Neural crest cell (in vitro differentiated cells): ENCODE measurements around the gene MAP4K2. TPM values are rescaled to one million over a fixed set of nuclear protein-coding genes. Genes with fewer than 3 reads are reported as not detected.

Source experiments
- DNase-seq: peaks from one replicate; pipeline ENCODE4 v3.0.0; 2021; ENCODE audit warnings: low read depth, mixed read lengths, low spot score
- H3K27ac Mint-ChIP-seq: one replicate; pipeline ENCODE4 v1.8.0; 2021; ENCODE audit warnings: mild to moderate bottlenecking, mixed read lengths; ENCODE audit not compliant: unreplicated experiment
- H3K27me3 Mint-ChIP-seq: 2 replicates; pipeline ENCODE4 v1.8.0; 2021; ENCODE audit warnings: low read depth, mild to moderate bottlenecking, mixed read lengths
- H3K36me3 Mint-ChIP-seq: 2 replicates; pipeline ENCODE4 v1.8.0; 2021; ENCODE audit warnings: low read depth, mild to moderate bottlenecking, mixed read lengths
- H3K4me1 Mint-ChIP-seq: 2 replicates; pipeline ENCODE4 v1.8.0; 2021; ENCODE audit warnings: mixed read lengths
- H3K4me3 Mint-ChIP-seq: one replicate; pipeline ENCODE4 v1.8.0; 2021; ENCODE audit warnings: mild to moderate bottlenecking, mixed read lengths
- H3K9me3 Mint-ChIP-seq: 2 replicates; pipeline ENCODE4 v1.8.0; 2021; ENCODE audit warnings: mixed read lengths
- CTCF ChIP-seq: fragments of 200-600 bp; sonication (generic); conservative IDR thresholded peaks from 2 replicates; pipeline ENCODE4 v1.5.0; 2021; ENCODE audit warnings: antibody characterized with exemption, mild to moderate bottlenecking
- total RNA-seq: library from RNA; stranded (reverse); gene quantifications from 2 replicates; pipeline ENCODE4 v1.2.1, GENCODE V29; 2021

Gene MAP4K2
- total RNA-seq, 1 donor from 2014 or later: 14.6 TPM

GRCh38 chr11:64834723-64835615, 32.0 kb upstream of the MAP4K2 start:
- H3K4me1 Mint-ChIP-seq: no peaks in the 10 kb centered on the region
- TF ChIP-seq CTCF: no peak
- no peak overlapping the region for H3K27ac Mint-ChIP-seq
- H3K36me3 Mint-ChIP-seq: no peaks in the 10 kb centered on the region
- H3K27me3 Mint-ChIP-seq: no peaks in the 10 kb centered on the region
- DNase-seq: no peak
- no peaks in the 10 kb centered on the region for H3K9me3 Mint-ChIP-seq
- no peak overlapping the region for H3K4me3 Mint-ChIP-seq

GRCh38 chr11:64834031-64834722, 31.2 kb upstream of the MAP4K2 start:
- no peaks in the 10 kb centered on the region for H3K36me3 Mint-ChIP-seq
- no peaks in the 10 kb centered on the region for H3K4me1 Mint-ChIP-seq
- no peak overlapping the region for H3K4me3 Mint-ChIP-seq

GRCh38 chr11:64833509-64833908, 30.5 kb upstream of the MAP4K2 start:
- Mint-ChIP-seq H3K27ac (no peak overlapping the region), H3K4me3 (no peak overlapping the region), H3K9me3 (no peaks in the 10 kb centered on the region), H3K27me3 (no peaks in the 10 kb centered on the region), H3K36me3 (no peaks in the 10 kb centered on the region), H3K4me1 (no peaks in the 10 kb centered on the region)
- DNase-seq: no peak
- TF ChIP-seq CTCF: no peak

More at GRCh38 chr11:64834031-64834722, 31.2 kb upstream of the MAP4K2 start:
- TF ChIP-seq CTCF: no peak
- no peaks in the 10 kb centered on the region for H3K9me3 Mint-ChIP-seq
- DNase-seq: no peak
- no peaks in the 10 kb centered on the region for H3K27me3 Mint-ChIP-seq
- H3K27ac Mint-ChIP-seq: no peak overlapping the region

- no peak for TF ChIP-seq CTCF
- Mint-ChIP-seq H3K27me3 (no peaks in the 10 kb centered on the region), H3K9me3 (no peaks in the 10 kb centered on the region), H3K4me3 (no peak overlapping the region), H3K36me3 (no peaks in the 10 kb centered on the region), H3K27ac (no peak overlapping the region), H3K4me1 (no peaks in the 10 kb centered on the region)
- DNase-seq: no peak
Measured at GRCh38 chr11:64833198-64833502, 30.1 kb upstream of the MAP4K2 start.

GRCh38 chr11:64832467-64833197, 29.6 kb upstream of the MAP4K2 start:
- Mint-ChIP-seq H3K36me3 (no peaks in the 10 kb centered on the region), H3K27ac (no peak overlapping the region), H3K9me3 (no peaks in the 10 kb centered on the region), H3K4me1 (no peaks in the 10 kb centered on the region), H3K27me3 (no peaks in the 10 kb centered on the region), H3K4me3 (no peak overlapping the region)
- DNase-seq: no peak
- no peak for TF ChIP-seq CTCF
